H1 (cell line): ENCODE measurements around the gene RHEB. TPM values are rescaled to one million over a fixed set of nuclear protein-coding genes. Genes with fewer than 3 reads are reported as not detected.
A peak's percentile ranks its signal among the peaks of the same experiment; 100 is the strongest.

Source experiments
- BACH1 ChIP-seq: IDR thresholded peaks from 2 replicates; pipeline ENCODE4 v1.6.1; 2012; ENCODE audit warnings: low read length, improper control_type of control experiment
- CEBPB ChIP-seq: IDR thresholded peaks from 2 replicates; pipeline ENCODE4 v1.6.1; 2012; ENCODE audit warnings: low read depth, low read length
- KDM4A ChIP-seq: IDR thresholded peaks from one replicate; pipeline ENCODE4 v1.7.1; 2012; ENCODE audit warnings: low read depth, mild to moderate bottlenecking, moderate library complexity, low read length, inconsistent platforms; ENCODE audit not compliant: severe bottlenecking
- RNF2 ChIP-seq: fragments of 200-900, 300-1000 bp; sonication (generic); IDR thresholded peaks from 2 replicates; pipeline ENCODE4 v1.7.1; 2016; ENCODE audit warnings: borderline replicate concordance, low read depth, mild to moderate bottlenecking, antibody characterized with exemption, low read length; ENCODE audit not compliant: poor library complexity, severe bottlenecking; ENCODE audit errors: missing control alignments
- polyA plus RNA-seq, 7 experiments: library from polyadenylated mRNA; depleted of rRNA in 3 of 7; stranded (reverse) in 5 of 7; unstranded in 2 of 7; fragments of >200 nt in 5 of 7; fragments of 200-250 nt in 2 of 7; gene quantifications; 1 replicate in 5 of 7; 2 replicates in 1 of 7; 4 replicates in 1 of 7; pipeline versions ENCODE4 v1.2.1 to v1.2.3, GENCODE V29; 2011 to 2013; ENCODE audit warnings: missing spikeins in 2 of 7, mixed read lengths in 2 of 7
- total RNA-seq: library from RNA; stranded (reverse); fragmentation: NEBNext Ultra II Directional; extraction: Animal tissue kit (Norgen Biotek cat#: 25700); gene quantifications from 2 replicates; pipeline ENCODE4 v1.2.1, GENCODE V29; 2021
- TF ChIP-seq, protein P1 (sequence below): IDR thresholded peaks from 2 replicates; pipeline ENCODE4 v1.6.1; 2011; ENCODE audit warnings: low read length, improper control_type of control experiment
- TF ChIP-seq, protein P2 (sequence below): fragments of 300-600 bp; sonication (generic); IDR thresholded peaks from 2 replicates; pipeline ENCODE4 v1.7.1; 2012; ENCODE audit warnings: low read length, moderate library complexity, mild to moderate bottlenecking, inconsistent platforms; ENCODE audit not compliant: insufficient replicate concordance
- TF ChIP-seq, protein P3 (sequence below): IDR thresholded peaks from 2 replicates; pipeline ENCODE4 v1.6.1; 2012; ENCODE audit warnings: inconsistent platforms

RHEB gene
- total and polyA plus RNA-seq, 2 of the 8 experiments (the other 6 are each of a cell fraction or from before 2014, with no cell fraction given): 60.8 to 132 TPM

DNA sequence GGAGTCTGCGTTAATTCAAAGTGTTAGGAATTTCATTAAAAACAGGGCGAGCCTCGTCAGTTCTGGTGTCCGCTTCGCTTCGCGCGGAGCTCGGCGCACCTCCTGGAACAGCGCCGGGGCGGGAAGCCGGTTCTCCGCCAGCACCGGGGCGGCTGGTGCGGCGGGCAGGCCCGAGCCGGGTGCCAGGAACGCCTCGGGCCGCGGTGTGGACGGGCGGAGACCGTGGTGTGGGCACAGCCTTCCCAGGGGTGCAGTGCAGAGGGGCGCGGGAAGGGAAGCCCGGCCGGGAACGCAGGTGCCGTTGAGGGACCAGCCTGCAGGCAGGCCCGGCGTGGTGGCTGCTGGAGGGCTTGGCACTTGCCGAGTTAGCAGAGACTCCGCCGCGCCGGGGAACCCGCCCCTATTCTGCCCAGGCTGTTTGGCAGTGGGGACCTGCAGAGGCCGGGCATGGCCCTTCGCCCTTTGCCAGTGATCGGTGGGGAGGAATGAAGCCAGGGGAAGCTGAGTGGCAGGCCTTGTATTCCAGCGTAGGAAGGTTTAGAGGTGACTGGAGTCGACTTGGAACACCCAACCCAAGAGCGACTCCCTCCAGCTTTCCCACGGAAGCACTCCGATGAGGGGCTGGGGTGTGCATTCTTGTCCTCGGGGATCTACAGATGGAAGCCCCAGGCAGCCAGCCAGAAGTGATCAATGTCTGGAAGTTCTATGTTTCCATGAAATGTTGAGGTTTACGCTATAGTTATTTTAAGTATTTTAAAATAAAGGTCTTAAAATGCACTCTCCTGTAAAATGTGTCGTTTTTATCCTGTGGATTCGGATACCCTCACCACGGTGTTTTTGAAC, 945 bp upstream of the RHEB start (continued):
- TF ChIP-seq, protein P1, sequence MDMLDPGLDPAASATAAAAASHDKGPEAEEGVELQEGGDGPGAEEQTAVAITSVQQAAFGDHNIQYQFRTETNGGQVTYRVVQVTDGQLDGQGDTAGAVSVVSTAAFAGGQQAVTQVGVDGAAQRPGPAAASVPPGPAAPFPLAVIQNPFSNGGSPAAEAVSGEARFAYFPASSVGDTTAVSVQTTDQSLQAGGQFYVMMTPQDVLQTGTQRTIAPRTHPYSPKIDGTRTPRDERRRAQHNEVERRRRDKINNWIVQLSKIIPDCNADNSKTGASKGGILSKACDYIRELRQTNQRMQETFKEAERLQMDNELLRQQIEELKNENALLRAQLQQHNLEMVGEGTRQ: no peak
- peak; percentile 64 for TF ChIP-seq RNF2
- TF ChIP-seq BACH1: no peak
- no peak for TF ChIP-seq CEBPB
- TF ChIP-seq KDM4A: peak; percentile 42
- TF ChIP-seq, protein P2, sequence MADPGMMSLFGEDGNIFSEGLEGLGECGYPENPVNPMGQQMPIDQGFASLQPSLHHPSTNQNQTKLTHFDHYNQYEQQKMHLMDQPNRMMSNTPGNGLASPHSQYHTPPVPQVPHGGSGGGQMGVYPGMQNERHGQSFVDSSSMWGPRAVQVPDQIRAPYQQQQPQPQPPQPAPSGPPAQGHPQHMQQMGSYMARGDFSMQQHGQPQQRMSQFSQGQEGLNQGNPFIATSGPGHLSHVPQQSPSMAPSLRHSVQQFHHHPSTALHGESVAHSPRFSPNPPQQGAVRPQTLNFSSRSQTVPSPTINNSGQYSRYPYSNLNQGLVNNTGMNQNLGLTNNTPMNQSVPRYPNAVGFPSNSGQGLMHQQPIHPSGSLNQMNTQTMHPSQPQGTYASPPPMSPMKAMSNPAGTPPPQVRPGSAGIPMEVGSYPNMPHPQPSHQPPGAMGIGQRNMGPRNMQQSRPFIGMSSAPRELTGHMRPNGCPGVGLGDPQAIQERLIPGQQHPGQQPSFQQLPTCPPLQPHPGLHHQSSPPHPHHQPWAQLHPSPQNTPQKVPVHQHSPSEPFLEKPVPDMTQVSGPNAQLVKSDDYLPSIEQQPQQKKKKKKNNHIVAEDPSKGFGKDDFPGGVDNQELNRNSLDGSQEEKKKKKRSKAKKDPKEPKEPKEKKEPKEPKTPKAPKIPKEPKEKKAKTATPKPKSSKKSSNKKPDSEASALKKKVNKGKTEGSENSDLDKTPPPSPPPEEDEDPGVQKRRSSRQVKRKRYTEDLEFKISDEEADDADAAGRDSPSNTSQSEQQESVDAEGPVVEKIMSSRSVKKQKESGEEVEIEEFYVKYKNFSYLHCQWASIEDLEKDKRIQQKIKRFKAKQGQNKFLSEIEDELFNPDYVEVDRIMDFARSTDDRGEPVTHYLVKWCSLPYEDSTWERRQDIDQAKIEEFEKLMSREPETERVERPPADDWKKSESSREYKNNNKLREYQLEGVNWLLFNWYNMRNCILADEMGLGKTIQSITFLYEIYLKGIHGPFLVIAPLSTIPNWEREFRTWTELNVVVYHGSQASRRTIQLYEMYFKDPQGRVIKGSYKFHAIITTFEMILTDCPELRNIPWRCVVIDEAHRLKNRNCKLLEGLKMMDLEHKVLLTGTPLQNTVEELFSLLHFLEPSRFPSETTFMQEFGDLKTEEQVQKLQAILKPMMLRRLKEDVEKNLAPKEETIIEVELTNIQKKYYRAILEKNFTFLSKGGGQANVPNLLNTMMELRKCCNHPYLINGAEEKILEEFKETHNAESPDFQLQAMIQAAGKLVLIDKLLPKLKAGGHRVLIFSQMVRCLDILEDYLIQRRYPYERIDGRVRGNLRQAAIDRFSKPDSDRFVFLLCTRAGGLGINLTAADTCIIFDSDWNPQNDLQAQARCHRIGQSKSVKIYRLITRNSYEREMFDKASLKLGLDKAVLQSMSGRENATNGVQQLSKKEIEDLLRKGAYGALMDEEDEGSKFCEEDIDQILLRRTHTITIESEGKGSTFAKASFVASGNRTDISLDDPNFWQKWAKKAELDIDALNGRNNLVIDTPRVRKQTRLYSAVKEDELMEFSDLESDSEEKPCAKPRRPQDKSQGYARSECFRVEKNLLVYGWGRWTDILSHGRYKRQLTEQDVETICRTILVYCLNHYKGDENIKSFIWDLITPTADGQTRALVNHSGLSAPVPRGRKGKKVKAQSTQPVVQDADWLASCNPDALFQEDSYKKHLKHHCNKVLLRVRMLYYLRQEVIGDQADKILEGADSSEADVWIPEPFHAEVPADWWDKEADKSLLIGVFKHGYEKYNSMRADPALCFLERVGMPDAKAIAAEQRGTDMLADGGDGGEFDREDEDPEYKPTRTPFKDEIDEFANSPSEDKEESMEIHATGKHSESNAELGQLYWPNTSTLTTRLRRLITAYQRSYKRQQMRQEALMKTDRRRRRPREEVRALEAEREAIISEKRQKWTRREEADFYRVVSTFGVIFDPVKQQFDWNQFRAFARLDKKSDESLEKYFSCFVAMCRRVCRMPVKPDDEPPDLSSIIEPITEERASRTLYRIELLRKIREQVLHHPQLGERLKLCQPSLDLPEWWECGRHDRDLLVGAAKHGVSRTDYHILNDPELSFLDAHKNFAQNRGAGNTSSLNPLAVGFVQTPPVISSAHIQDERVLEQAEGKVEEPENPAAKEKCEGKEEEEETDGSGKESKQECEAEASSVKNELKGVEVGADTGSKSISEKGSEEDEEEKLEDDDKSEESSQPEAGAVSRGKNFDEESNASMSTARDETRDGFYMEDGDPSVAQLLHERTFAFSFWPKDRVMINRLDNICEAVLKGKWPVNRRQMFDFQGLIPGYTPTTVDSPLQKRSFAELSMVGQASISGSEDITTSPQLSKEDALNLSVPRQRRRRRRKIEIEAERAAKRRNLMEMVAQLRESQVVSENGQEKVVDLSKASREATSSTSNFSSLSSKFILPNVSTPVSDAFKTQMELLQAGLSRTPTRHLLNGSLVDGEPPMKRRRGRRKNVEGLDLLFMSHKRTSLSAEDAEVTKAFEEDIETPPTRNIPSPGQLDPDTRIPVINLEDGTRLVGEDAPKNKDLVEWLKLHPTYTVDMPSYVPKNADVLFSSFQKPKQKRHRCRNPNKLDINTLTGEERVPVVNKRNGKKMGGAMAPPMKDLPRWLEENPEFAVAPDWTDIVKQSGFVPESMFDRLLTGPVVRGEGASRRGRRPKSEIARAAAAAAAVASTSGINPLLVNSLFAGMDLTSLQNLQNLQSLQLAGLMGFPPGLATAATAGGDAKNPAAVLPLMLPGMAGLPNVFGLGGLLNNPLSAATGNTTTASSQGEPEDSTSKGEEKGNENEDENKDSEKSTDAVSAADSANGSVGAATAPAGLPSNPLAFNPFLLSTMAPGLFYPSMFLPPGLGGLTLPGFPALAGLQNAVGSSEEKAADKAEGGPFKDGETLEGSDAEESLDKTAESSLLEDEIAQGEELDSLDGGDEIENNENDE: no peak
- TF ChIP-seq, protein P3, sequence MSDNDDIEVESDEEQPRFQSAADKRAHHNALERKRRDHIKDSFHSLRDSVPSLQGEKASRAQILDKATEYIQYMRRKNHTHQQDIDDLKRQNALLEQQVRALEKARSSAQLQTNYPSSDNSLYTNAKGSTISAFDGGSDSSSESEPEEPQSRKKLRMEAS: peak; percentile 36; the same call in 1 of the 2 replicates
